Activated CD4-positive, CD25-positive, alpha-beta regulatory T cell treated with anti-CD3 and anti-CD28 coated beads, Interleukin-2, amount 50 U/mL, for 16 hours (primary cell): ENCODE measurements around the gene IGF2BP3.

ENCODE experiments used
- DNase-seq: peaks from one replicate; pipeline ENCODE4 v3.0.0-alpha.2; 2020; ENCODE audit warnings: low read depth, low spot score

IGF2BP3 gene

GRCh38 chr7:23472046-23472445, 1.8 kb upstream of the IGF2BP3 start:
- DNase-seq: no peak

- no peak for DNase-seq
These were observed 992 bp upstream of the IGF2BP3 start for GRCh38 chr7:23471106-23471859.

- no peak for DNase-seq
These were observed 385 bp downstream of the IGF2BP3 start for GRCh38 chr7:23469961-23470250.

GRCh38 chr7:23469150-23469960, 936 bp downstream of the IGF2BP3 start:
- DNase-seq: no peak

GRCh38 chr7:23468526-23469149, 1.7 kb downstream of the IGF2BP3 start:
- no peak for DNase-seq

- DNase-seq: no peak
These were observed 2.3 kb downstream of the IGF2BP3 start for GRCh38 chr7:23467806-23468525.

- no peak for DNase-seq
These were observed 2.9 kb downstream of the IGF2BP3 start for GRCh38 chr7:23467291-23467805.

- no peak for DNase-seq
These were observed 7.4 kb downstream of the IGF2BP3 start for GRCh38 chr7:23462846-23463245.

GRCh38 chr7:23458044-23458443, 12.2 kb downstream of the IGF2BP3 start:
- no peak for DNase-seq

- DNase-seq: no peak
These were observed 14.2 kb downstream of the IGF2BP3 start for GRCh38 chr7:23456093-23456492.

- no peak for DNase-seq
These were observed 15.3 kb downstream of the IGF2BP3 start for GRCh38 chr7:23454881-23455526.

GRCh38 chr7:23450518-23450917, 19.8 kb downstream of the IGF2BP3 start:
- no peak for DNase-seq

GRCh38 chr7:23449941-23450340, 20.4 kb downstream of the IGF2BP3 start:
- DNase-seq: no peak

- no peak for DNase-seq
These were observed 25.0 kb downstream of the IGF2BP3 start for GRCh38 chr7:23445326-23445725.

- DNase-seq: no peak
These were observed 26.3 kb downstream of the IGF2BP3 start for GRCh38 chr7:23443974-23444373.

- no peak for DNase-seq
These were observed 32.1 kb downstream of the IGF2BP3 start for GRCh38 chr7:23438171-23438570.

GRCh38 chr7:23434147-23434917, 36.0 kb downstream of the IGF2BP3 start:
- no peak for DNase-seq

- DNase-seq: no peak
These were observed 38.5 kb downstream of the IGF2BP3 start for GRCh38 chr7:23431702-23432199.

GRCh38 chr7:23430893-23431259, 39.4 kb downstream of the IGF2BP3 start:
- no peak for DNase-seq

GRCh38 chr7:23426876-23427275, 43.4 kb downstream of the IGF2BP3 start:
- no peak for DNase-seq
